DMS53 treated with DMSO at 0.1 percent for 48 hours (cell line): ENCODE measurements around the gene CBX2.

ENCODE experiments used
- DNase-seq: peaks from one replicate; lab custom pipeline; 2025; ENCODE audit not compliant: unreplicated experiment; lab: John Stamatoyannopoulos, UW

The CBX2 gene

GRCh38 chr17:79811011-79811867 lies 33.3 kb downstream of the CBX2 start:
- peak; percentile 69 for DNase-seq

- no peak for DNase-seq
Observed at GRCh38 chr17:79811868-79812352, 34.0 kb downstream of the CBX2 start.

- DNase-seq = no peak
Observed at GRCh38 chr17:79812353-79813258, 34.7 kb downstream of the CBX2 start.

- DNase-seq = no peak
Observed at GRCh38 chr17:79813297-79814126, 35.6 kb downstream of the CBX2 start.

GRCh38 chr17:79814127-79814973 lies 36.4 kb downstream of the CBX2 start:
- no peak for DNase-seq

- peak; percentile 45 for DNase-seq
Observed at GRCh38 chr17:79814974-79815835, 37.3 kb downstream of the CBX2 start.

GRCh38 chr17:79815836-79816461 lies 38.0 kb downstream of the CBX2 start:
- DNase-seq = no peak

GRCh38 chr17:79818026-79818758 lies 40.2 kb downstream of the CBX2 start:
- DNase-seq = no peak

GRCh38 chr17:79819085-79819484 lies 41.1 kb downstream of the CBX2 start:
- DNase-seq = no peak

- DNase-seq = no peak
Observed at GRCh38 chr17:79819534-79820276, 41.8 kb downstream of the CBX2 start.

- no peak for DNase-seq
Observed at GRCh38 chr17:79820959-79821330, 43.0 kb downstream of the CBX2 start.

GRCh38 chr17:79821331-79822095 lies 43.6 kb downstream of the CBX2 start:
- DNase-seq = no peak

- DNase-seq = no peak
Observed at GRCh38 chr17:79822583-79823124, 44.7 kb downstream of the CBX2 start.

- no peak for DNase-seq
Observed at GRCh38 chr17:79824234-79824633, 46.3 kb downstream of the CBX2 start.

GRCh38 chr17:79824893-79825579 lies 47.1 kb downstream of the CBX2 start:
- no peak for DNase-seq

- no peak for DNase-seq
Observed at GRCh38 chr17:79825580-79825921, 47.6 kb downstream of the CBX2 start.
